GM19239 (cell line): Measurements from ENCODE around the gene KDM2A.

Experiments
- DNase-seq: peaks from one replicate; pipeline ENCODE4 v3.0.0; 2011; ENCODE audit warnings: low spot score; ENCODE audit not compliant: insufficient read length
- FAIRE-seq: peaks from 2 replicates; lab custom pipeline; 2011; peaks lifted over from hg19 to GRCh38; lab: Jason Lieb, UNC

Gene KDM2A

GRCh38 chr11:67280788-67281551, 161.9 kb downstream of the KDM2A start:
- DNase-seq: no peak
- no peak for FAIRE-seq

GRCh38 chr11:67281552-67282150, 162.6 kb downstream of the KDM2A start:
- FAIRE-seq (no peak), DNase-seq (no peak)

- no peak for DNase-seq
- FAIRE-seq: no peak
Observed at GRCh38 chr11:67282155-67282875, 163.3 kb downstream of the KDM2A start.

GRCh38 chr11:67282876-67283371, 163.9 kb downstream of the KDM2A start:
- FAIRE-seq: no peak
- no peak for DNase-seq

GRCh38 chr11:67283481-67283963, 164.5 kb downstream of the KDM2A start:
- DNase-seq (no peak), FAIRE-seq (no peak)

- FAIRE-seq (no peak), DNase-seq (no peak)
Observed at GRCh38 chr11:67284811-67285540, 165.9 kb downstream of the KDM2A start.

- DNase-seq (no peak), FAIRE-seq (no peak)
Observed at GRCh38 chr11:67285541-67286498, 166.8 kb downstream of the KDM2A start.

GRCh38 chr11:67286621-67287333, 167.7 kb downstream of the KDM2A start:
- DNase-seq (no peak), FAIRE-seq (no peak)

GRCh38 chr11:67287355-67288197, 168.5 kb downstream of the KDM2A start:
- DNase-seq: no peak
- no peak for FAIRE-seq

GRCh38 chr11:67288198-67288451, 169.1 kb downstream of the KDM2A start:
- DNase-seq: no peak
- FAIRE-seq: no peak

- peak; percentile 99 for FAIRE-seq
- peak; percentile 96 for DNase-seq
Observed at GRCh38 chr11:67288452-67289225, 169.6 kb downstream of the KDM2A start.

- DNase-seq (no peak), FAIRE-seq (no peak)
Observed at GRCh38 chr11:67289226-67289650, 170.2 kb downstream of the KDM2A start, which contains the start of gene ANKRD13D. ANKRD13D (plus strand) TSS chr11:67289303; CDS start chr11:67289461, 158 bp downstream.

GRCh38 chr11:67289651-67290479, 170.8 kb downstream of the KDM2A start:
- no peak for DNase-seq
- no peak for FAIRE-seq

GRCh38 chr11:67290801-67291200, 171.7 kb downstream of the KDM2A start:
- DNase-seq (no peak), FAIRE-seq (no peak)

GRCh38 chr11:67291481-67292381, 172.7 kb downstream of the KDM2A start:
- DNase-seq (no peak), FAIRE-seq (no peak)
